GM21526 (cell line): ENCODE results near the gene CASS4.
"Not testable (repeated sequence)": the region's sequence is repeated elsewhere in the genome, so short reads cannot be mapped to it uniquely, and the experiment has no call there.

Experiments
- ATAC-seq: cut with Tn5 transposase; IDR thresholded peaks from one replicate; pipeline ENCODE4 v1.9.1; 2021; ENCODE audit warnings: moderate library complexity; ENCODE audit not compliant: unreplicated experiment, low FRiP score

CASS4 gene, protein sequence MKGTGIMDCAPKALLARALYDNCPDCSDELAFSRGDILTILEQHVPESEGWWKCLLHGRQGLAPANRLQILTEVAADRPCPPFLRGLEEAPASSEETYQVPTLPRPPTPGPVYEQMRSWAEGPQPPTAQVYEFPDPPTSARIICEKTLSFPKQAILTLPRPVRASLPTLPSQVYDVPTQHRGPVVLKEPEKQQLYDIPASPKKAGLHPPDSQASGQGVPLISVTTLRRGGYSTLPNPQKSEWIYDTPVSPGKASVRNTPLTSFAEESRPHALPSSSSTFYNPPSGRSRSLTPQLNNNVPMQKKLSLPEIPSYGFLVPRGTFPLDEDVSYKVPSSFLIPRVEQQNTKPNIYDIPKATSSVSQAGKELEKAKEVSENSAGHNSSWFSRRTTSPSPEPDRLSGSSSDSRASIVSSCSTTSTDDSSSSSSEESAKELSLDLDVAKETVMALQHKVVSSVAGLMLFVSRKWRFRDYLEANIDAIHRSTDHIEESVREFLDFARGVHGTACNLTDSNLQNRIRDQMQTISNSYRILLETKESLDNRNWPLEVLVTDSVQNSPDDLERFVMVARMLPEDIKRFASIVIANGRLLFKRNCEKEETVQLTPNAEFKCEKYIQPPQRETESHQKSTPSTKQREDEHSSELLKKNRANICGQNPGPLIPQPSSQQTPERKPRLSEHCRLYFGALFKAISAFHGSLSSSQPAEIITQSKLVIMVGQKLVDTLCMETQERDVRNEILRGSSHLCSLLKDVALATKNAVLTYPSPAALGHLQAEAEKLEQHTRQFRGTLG

DNA sequence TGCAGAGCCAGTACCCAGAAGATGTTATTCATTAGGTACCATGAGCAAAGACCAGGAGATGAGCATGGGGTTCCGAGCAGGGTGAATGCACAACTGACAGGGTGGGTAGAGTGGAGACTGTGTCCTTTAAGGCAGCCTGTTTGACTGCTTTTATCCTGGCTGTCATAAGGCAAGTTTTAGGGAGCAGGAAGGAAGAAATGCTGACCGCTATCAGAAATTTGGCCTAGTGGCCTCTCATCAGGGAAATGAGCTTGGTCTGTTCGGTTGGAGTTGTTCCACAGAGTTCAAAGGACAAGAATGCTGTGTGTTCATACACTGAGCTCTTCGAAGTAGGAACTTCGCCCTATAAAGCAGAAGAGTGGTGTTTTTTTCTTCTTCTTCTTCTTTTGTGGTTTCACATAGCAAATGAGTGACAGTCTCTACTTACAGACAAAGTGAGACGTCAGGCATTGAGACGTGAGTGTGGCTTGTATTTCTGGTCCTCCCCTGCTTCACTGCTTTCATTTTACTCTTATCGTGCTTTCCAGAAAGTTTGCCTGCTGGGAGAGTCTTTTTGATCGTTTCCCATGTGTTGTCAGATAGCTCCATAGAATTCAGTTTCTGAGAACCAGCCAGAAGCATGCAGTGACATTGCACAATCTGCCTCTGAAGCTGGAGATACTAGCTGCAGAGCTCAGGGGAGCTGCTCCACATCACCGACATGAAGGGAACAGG lies at the start of gene CASS4:
Gene CASS4 (plus strand): TSS at position 502 of the 714 bp plus-strand sequence. CDS start 199 bp downstream, at position 701.
- peak; percentile 49 for ATAC-seq

DNA sequence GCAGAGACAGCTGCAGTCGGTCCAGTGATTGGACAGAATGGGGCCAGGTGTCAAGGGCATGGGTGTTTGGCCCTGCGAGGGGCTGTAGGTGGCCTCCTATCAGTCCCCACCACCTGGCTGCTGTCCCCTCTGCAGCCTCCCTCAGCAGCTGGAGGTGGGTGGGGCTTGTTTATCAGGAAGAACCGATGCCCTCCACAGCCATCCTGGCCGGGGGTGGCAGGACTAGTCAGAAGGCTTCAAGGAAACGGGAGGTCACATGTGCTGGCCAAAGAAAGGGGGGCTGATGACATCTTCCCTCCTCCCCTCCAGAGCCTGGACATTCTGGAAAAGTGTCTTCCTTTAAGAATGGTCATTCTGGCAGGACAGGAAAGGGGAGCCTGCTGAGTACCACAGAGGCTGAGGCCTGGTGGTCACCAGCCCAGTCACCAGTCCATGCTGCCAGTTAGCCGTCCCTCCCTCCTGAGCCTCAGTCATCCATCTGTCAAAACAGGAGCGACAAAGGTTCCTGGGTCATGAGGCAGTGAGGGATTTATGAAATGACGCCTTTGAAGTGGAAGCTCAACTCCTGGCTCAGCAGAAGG lies 49.1 kb upstream of the CASS4 start:
- no peak for ATAC-seq

DNA sequence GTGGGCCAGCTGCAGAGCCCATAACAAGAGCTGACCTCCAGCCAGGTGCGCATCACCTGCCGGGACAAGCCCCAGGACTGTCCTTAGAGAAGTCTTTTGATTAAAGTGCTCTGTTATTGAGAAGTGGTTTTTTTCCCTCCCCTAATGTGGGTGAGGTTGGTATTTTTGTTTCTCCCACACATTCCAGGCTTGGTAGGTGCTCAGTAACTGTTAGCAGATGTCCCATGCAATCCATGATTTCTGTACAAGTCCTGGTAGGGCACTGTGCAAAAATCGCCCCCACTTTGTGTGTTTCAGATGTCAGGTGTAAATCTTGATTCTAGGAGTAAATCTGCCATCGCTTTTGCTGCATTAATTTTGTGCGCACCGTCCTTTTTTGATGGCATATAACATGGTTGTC lies 48.6 kb upstream of the CASS4 start:
- ATAC-seq: no peak

DNA sequence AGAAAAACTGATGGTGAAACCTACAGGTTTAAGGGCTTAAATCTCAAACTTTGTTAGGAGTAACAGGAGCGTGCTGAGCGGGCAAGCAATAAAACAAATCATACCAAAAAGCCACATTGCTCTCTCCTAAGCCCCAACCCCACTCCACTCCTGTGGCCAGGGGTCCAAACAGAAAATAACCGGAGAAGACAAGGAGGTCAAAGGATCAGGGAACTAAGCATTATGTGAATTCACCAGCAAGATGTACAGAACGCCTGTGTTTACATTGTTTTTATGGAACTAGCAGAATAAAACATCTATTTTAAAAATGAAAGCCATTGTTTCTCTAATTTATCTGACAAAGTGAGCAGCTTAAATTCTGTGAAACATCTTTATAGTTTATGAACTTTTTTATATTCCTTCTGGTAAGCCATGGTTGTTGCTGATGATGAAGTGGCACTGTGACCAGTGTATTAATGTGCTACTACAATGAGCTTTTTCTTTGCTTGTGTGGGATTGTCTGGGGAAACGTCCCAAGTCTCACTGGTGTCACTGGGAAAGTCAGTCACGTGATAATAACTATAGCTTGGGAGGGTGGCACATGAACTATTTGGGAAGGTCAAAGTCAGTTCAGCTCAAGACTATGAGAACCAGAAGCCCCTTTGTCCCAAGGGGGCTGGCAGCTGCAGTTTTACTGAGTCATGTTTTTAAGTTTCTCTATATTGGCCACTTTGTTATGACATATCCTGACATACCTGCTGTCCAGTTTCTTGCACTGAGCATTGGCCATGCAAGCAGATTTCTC lies 43.5 kb upstream of the CASS4 start:
- no peak for ATAC-seq

DNA sequence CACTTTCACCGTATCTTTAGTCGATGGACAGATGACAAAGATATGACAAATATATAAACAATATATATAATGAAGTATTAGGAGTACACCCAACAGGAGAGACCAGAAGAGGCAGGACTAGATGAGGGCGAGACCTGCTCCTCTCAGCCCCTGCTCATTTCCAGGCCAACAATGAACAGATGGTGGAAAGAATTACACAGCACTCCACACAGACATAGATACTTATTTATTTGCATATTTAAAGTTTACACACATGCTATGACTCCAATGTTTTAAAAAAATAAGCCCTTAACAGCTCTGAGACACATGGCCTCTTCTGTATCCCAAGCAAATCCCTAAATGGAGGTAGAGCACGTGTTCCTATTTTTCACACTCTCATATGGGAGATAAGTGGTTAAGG lies 42.9 kb upstream of the CASS4 start:
- no peak for ATAC-seq

DNA sequence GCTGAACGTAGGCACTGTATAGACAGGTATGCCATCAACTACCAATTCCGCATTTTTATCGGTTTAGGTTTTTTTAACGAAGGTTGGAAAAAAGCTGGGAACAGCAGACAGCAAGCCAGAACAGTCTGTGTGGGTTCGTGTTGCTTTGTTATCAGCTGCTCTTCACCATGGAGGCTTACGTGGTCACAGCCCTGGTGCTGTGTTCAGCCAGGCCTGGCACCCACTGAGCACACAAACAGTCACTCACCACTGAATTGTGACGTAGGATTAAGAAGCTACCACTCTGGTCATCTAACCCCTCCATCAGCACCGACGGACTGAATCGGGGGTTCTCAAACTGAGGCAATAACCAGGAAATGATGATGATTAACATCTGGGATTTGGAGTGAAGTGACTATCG lies 40.1 kb upstream of the CASS4 start:
- ATAC-seq: no peak

DNA sequence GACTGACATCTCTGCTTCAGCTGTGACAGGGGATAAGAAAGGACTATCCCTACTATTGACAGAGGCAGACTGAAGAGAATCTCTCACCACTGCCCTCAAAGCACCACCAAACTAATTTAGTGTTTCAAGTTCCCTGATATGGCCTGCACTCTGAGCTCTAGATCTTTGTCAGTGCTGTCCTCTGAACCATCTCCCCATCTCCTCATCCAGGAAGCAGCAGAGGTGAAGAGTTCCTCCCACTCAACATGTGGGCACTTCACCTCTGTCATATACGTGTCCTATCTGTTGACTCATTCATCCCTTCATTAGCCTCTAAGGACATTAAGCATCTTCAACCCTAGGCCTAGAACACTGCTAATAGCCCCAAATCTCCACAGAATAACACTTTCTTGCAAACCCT lies 39.2 kb upstream of the CASS4 start:
- no peak for ATAC-seq

DNA sequence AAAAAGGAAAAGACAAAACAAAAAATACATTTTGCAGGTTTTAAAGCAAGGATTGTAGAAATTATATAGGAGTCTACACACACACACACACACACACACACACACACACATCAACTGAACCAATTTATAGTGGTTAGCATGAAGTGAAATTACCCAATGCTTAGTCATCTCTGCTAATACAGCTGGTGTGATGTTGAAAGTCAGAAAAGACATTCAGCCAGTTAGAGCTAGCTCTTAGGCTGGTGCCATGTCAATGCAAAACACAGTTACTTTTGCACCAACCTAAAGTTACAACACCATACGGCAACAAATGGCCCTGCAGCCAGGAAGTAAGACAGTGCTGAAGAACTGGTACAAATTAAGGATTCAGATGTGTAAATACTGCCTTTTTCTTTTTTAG lies 38.1 kb upstream of the CASS4 start:
- no peak for ATAC-seq

DNA sequence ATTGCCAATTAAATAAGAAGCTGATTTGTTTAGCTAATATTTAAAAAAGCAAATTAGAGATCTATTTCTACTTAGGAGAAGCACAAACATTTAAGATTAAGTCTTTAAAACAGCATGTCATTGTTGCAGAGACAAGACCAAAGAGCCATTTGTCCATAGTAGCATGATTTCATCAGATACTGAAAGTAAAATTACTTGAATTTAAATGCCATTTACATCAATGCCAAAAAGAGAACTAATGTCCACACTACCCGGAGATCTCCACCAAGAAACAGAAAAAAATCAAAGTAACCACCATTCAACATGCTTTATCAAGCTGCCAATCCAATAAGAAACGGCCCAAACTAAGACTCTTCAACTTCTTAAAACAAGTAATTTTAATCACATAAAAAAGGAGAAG lies 35.7 kb upstream of the CASS4 start:
- no peak for ATAC-seq

DNA sequence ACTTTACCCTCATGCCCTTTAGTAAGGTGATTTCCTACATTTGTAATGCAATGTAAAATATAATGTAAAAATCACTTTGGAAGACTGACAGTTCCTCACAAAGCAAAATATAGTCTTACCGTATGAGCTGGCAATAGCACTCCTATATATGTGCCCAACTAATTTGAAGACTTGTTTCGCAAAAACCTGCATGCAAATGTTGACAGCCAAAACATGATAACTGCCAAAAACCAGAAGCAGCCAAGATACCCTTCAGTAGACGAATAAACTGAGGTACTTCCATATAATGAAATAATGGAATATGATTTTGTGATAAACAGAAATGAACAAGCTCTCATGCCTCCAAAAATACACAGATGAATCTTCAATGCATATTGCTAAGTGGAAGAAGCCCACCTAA lies 33.7 kb upstream of the CASS4 start:
- no peak for ATAC-seq

DNA sequence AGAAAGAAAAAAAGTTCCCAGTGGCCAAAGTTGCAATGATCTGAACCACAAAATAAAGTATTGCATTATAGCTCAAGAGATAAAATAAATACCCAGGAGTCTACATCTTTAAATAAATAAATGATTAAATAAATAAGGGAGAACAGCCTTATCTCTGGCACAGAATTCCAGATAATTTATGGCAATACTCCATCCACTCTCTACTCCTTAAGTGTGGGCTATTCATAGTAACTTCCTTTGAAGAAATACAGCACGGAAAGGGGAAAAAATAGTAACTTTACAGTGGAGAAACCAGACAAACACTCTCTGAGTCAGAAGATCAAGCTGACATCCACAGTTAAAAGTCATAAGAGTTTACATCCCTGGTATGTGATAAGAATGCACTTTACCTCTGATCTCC lies 31.7 kb upstream of the CASS4 start:
- no peak for ATAC-seq

DNA sequence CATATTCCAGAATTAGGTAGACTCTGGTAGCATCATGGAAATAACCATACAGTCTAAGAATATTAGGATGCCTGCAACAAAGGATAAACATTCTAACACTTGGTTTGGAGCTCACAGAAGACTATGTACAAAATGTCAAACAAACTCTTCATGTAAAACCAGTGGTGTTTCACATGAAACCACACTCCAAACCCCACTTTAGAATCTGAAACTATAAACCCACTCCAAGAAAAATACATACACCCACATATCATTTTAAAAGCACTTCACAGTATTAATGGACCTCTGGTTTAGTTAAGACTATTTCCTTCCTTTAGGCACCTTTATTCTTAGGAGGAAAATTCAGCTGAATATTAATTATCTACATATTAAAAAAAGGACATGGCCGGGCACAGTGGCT lies 30.6 kb upstream of the CASS4 start:
- no peak for ATAC-seq

DNA sequence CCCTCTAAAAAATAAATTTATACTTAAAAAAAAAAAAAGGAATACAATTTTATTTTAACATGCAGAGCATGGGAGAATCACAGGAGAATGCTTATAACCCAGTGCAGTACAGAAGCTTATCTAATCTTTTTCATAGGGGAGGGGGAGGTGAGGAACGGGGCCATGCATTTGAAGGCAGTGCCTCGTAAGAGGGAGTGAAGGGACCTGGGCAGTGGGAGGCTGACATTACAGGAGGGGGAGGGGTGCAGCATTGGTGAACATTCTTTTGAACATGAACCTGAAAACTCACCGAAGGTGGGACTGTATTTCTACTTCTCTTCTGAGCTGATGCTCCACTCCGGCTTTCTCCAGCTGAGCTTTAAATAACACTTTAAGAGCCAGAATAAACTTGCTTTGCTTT lies 29.4 kb upstream of the CASS4 start:
- ATAC-seq: no peak

DNA sequence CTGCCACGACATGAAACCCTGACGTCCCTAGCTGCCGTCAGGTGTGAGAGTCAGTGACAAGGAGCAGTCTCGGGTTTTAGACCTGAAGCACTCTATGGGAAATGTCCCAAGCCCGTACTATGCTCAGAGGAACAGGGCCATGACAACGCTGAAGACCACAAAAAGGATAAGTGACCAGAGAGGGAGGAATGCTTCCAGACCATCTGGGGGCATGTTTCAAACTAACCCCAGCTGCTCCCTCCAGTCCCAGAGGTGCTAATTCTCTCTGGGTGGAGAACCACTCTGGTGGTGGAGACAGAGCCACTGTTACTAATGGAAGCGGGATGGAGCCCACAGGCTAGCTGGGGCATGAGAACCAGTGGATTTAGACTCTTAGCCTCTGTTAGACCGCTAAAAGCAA lies 28.7 kb upstream of the CASS4 start:
- no peak for ATAC-seq

DNA sequence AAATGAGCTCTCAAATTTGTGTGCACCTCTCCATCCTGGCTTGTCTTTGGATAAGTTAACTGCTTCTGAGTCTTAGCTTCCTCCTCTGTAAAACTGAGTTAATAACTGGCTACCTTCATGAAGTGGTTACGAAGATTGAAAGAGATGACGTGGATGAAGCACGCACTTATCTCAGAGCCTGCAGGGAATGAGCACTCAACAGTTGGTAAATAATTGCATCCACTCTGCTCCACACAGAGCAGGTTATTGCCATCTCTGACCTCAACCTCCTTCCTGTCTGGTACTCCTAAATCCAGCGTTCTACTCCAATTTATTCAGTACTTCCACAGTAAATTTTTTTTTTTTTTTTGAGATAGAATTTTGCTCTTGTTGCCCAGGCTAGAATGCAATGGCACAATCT lies 26.9 kb upstream of the CASS4 start:
- no peak for ATAC-seq

DNA sequence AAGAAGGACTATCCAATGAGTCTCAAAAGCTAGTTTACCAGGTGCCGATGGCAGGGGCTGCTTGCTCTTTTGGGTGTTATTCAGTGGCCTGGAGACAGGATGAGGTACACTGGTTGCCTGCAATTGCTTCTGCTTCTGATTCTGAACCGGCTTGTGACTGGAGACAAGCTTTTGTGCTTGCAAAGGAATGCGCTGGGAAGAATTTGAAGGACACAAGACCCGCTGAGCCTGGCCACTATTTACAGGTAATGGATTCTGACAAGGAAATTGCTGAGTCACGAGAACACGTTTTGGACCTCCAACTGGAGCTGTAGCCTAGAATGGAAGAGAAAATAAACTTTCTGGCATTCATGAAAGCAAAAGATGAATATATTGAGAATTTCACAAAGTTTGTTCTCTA lies 25.8 kb upstream of the CASS4 start:
- ATAC-seq: no peak

DNA sequence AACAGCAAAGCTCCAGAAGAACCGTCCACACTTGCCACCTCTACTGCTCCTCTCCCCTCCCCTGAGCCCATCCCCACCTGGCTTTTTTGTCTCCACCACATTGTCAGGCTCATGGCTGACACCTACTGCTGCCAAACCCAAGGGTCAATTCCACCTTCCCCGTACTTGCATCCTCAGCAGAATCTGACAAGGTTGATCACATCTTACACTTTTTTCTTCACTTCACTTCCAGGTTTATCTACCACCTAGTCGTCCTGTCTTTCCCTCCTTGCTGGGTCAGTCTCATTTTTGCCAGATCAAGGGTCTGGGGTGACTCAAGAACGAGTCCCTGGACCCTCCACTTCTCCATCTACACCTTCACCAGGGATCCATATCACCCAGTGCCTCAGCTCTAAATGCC lies 23.2 kb upstream of the CASS4 start:
- ATAC-seq: no peak

DNA sequence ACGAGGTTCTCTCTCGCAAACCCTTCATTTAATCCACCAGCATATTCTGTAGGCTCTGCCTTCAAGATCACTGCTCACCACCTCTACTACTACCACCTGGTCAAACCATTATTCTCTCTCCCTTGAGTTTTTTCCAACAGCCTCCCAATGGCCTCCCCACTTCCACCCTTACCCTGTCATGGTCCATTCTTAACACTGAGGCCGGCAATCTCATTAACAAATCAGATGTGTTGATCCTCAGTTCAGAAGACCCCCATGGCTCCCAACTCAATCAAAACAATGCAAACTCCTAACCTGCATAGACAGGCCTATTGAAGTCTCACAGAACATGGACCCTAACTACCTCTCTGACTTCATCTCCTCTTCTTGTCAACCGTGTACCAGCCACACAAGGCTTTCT lies 22.3 kb upstream of the CASS4 start:
- no peak for ATAC-seq

DNA sequence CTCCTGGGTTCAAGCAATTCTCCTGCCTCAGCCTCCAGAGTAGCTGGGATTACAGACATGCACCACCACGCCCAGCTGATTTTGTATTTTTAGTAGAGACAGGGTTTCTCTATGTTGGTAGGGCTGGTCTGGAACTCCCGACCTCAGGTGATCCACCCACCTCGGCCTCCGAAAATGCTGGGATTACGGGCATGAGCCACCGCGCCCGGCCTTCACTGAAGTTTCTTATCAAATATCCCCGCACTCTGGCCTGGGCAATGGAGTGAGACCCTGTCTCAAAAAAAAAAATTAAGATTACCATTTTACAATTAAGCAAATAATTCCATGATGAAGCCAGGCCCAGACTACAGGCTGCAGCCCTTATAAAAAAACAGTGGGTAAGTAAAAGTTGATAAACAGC lies 21.7 kb upstream of the CASS4 start:
- ATAC-seq: not testable (repeated sequence)

DNA sequence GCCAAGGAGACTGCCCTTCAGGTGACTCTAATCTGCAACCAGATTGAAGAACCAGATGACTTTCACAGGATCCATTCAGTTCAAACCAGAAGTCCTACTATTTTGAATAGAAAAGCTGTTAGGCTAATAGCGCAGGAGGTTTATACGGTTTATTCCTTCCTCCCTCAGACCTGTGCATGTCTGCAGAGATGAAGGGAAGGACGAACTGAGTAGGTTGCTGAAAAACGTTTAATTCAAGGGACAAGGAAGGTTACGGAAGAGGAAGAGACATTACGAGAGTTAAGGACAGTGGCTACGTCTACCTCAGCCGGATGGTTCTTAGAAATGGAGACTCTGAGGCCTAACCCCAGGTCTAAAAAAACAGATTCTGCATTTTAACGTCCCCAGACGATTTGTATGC lies 21.0 kb upstream of the CASS4 start:
- no peak for ATAC-seq
